H1 (cell line): ENCODE results near the gene OVCA2. TPM values are rescaled to one million over a fixed set of nuclear protein-coding genes. Genes with fewer than 3 reads are reported as not detected.

Source experiments
- CTCF ChIA-PET: fragments of 300-600 bp; sonication (Branson Sonifier 250); formaldehyde crosslinking; loops from one replicate; lab custom pipeline; 2021; ENCODE audit not compliant: partially characterized antibody; lab: Charles Lee
- POLR2A ChIA-PET: fragments of 300-600 bp; sonication (Branson Sonifier 250); formaldehyde crosslinking; loops from one replicate; lab custom pipeline; 2021; ENCODE audit warnings: inconsistent platforms; ENCODE audit not compliant: partially characterized antibody; lab: Charles Lee
- DNase-seq, 2 experiments: peaks; one replicate each; pipeline versions ENCODE4 v3.0.0 to v3.0.0-alpha.2; 2010 to 2022; ENCODE audit warnings: low spot score in 2 of 2, low read depth in 1 of 2, mixed read lengths in 1 of 2
- FAIRE-seq: peaks from 2 replicates; lab custom pipeline; 2011; peaks lifted over from hg19 to GRCh38; lab: Jason Lieb, UNC
- H2AFZ ChIP-seq: 2 replicates; pipeline ENCODE4 v1.8.1; 2012; ENCODE audit warnings: low read length, inconsistent platforms
- H2AK5ac ChIP-seq: 2 replicates; pipeline ENCODE4 v1.6.1; 2013; ENCODE audit warnings: low read depth, low read length
- H2BK120ac ChIP-seq: replicated peaks from 2 replicates; pipeline ENCODE3; 2013; ENCODE audit warnings: low read depth, low read length, inconsistent platforms
- H2BK12ac ChIP-seq: 2 replicates; pipeline ENCODE4 v1.6.1; 2013; ENCODE audit warnings: low read depth, low read length
- H2BK15ac ChIP-seq: 2 replicates; pipeline ENCODE4 v1.6.1; 2013; ENCODE audit warnings: low read length
- H2BK20ac ChIP-seq: 2 replicates; pipeline ENCODE4 v1.6.1; 2013; ENCODE audit warnings: low read length
- H2BK5ac ChIP-seq: 2 replicates; pipeline ENCODE4 v1.6.1; 2013; ENCODE audit warnings: low read depth, low read length
- H3K14ac ChIP-seq: 2 replicates; pipeline ENCODE4 v1.6.1; 2013; ENCODE audit warnings: inconsistent platforms; ENCODE audit not compliant: insufficient read length
- H3K18ac ChIP-seq: 2 replicates; pipeline ENCODE4 v1.6.1; 2013; ENCODE audit warnings: low read length; ENCODE audit errors: extremely low read depth
- H3K23ac ChIP-seq: 2 replicates; pipeline ENCODE4 v1.6.1; 2013; ENCODE audit warnings: inconsistent platforms; ENCODE audit not compliant: insufficient read length
- H3K23me2 ChIP-seq: 2 replicates; pipeline ENCODE4 v1.6.1; 2013; ENCODE audit warnings: low read depth, low read length
- H3K27ac ChIP-seq: 2 replicates; pipeline ENCODE4 v1.6.1; 2011; ENCODE audit warnings: low read depth, low read length, inconsistent platforms
- H3K27me3 ChIP-seq, 4 experiments: replicated peaks in 1 of 4; 1 replicate in 1 of 4; 2 replicates in 3 of 4; pipeline versions ENCODE4 v1.6.1 to v1.8.1; 2011 to 2013; ENCODE audit warnings: low read length in 3 of 4, mild to moderate bottlenecking in 3 of 4, inconsistent platforms in 2 of 4, mixed read lengths in 2 of 4, moderate library complexity in 1 of 4; ENCODE audit not compliant: control insufficient read depth in 3 of 4, insufficient read depth in 3 of 4; ENCODE audit errors: extremely low read depth in 1 of 4
- H3K36me3 ChIP-seq, 4 experiments: 2 replicates each; pipeline versions ENCODE4 v1.6.1 to v1.8.1; 2011 to 2013; ENCODE audit warnings: mild to moderate bottlenecking in 4 of 4, low read length in 3 of 4, moderate library complexity in 2 of 4, control low read depth in 1 of 4, inconsistent platforms in 1 of 4; ENCODE audit not compliant: insufficient read depth in 4 of 4, control insufficient read depth in 2 of 4
- H3K4ac ChIP-seq: replicated peaks from 2 replicates; pipeline ENCODE3; 2013; ENCODE audit warnings: low read length, low read depth, mixed read lengths, inconsistent platforms; ENCODE audit not compliant: insufficient read length
- H3K4me1 ChIP-seq, 4 experiments: replicated peaks in 1 of 4; 1 replicate in 1 of 4; 2 replicates in 3 of 4; pipeline versions ENCODE4 v1.6.1 to v1.8.1; 2011 to 2013; ENCODE audit warnings: low read length in 3 of 4, inconsistent platforms in 2 of 4, mixed read lengths in 1 of 4; ENCODE audit not compliant: insufficient read depth in 4 of 4, control insufficient read depth in 3 of 4
- H3K4me2 ChIP-seq, 2 experiments: 2 replicates each; pipeline versions ENCODE4 v1.6.1 to v1.8.1; 2011 to 2013; ENCODE audit warnings: low read depth in 2 of 2, low read length in 2 of 2, control low read depth in 1 of 2, inconsistent platforms in 1 of 2, mild to moderate bottlenecking in 1 of 2; ENCODE audit not compliant: insufficient read depth in 1 of 2
- H3K4me3 ChIP-seq, 4 experiments: fragments of 200-600, 300-600 bp in 1 of 4; sonication (generic), shearing (Covaris generic), sonication (Bioruptor Twin) in 1 of 4; 2 replicates each; pipeline versions ENCODE4 v1.5.1 to v1.8.1; 2011 to 2016; ENCODE audit warnings: low read length in 4 of 4, low read depth in 3 of 4, control low read depth in 2 of 4, inconsistent platforms in 2 of 4, mild to moderate bottlenecking in 2 of 4, mixed read lengths in 1 of 4, moderate library complexity in 1 of 4; ENCODE audit not compliant: insufficient read depth in 2 of 4; ENCODE audit errors: extremely low read depth in 1 of 4
- H3K56ac ChIP-seq: replicated peaks from 2 replicates; pipeline ENCODE3; 2013; ENCODE audit warnings: low read depth, mild to moderate bottlenecking, mixed read lengths, low read length, inconsistent platforms; ENCODE audit not compliant: insufficient read length
- H3K79me1 ChIP-seq: 2 replicates; pipeline ENCODE4 v1.6.1; 2013; ENCODE audit warnings: low read depth, low read length, control low read depth
- H3K79me2 ChIP-seq, 2 experiments: 2 replicates each; pipeline versions ENCODE4 v1.6.1 to v1.8.1; 2012 to 2013; ENCODE audit warnings: low read length in 2 of 2, mild to moderate bottlenecking in 2 of 2, inconsistent platforms in 1 of 2; ENCODE audit not compliant: insufficient read depth in 2 of 2, control insufficient read depth in 1 of 2
- H3K9ac ChIP-seq, 4 experiments: replicated peaks in 1 of 4; 1 replicate in 1 of 4; 2 replicates in 3 of 4; pipeline versions ENCODE4 v1.6.1 to v1.8.1; 2011 to 2013; ENCODE audit warnings: low read depth in 3 of 4, low read length in 3 of 4, control low read depth in 2 of 4, mild to moderate bottlenecking in 2 of 4, moderate library complexity in 2 of 4, inconsistent platforms in 1 of 4; ENCODE audit errors: extremely low read depth in 1 of 4
- H3K9me3 ChIP-seq, 2 experiments: 2 replicates each; pipeline versions ENCODE4 v1.6.1 to v1.8.1; 2012 to 2013; ENCODE audit warnings: mild to moderate bottlenecking in 2 of 2, moderate library complexity in 2 of 2, control low read depth in 1 of 2, inconsistent platforms in 1 of 2, low read depth in 1 of 2, low read length in 1 of 2, mixed read lengths in 1 of 2; ENCODE audit not compliant: insufficient read depth in 2 of 2
- H4K20me1 ChIP-seq, 2 experiments: replicated peaks in 1 of 2; 2 replicates each; pipeline versions ENCODE3 to v1.8.1; 2011 to 2013; ENCODE audit warnings: inconsistent platforms in 2 of 2, low read length in 2 of 2, mild to moderate bottlenecking in 1 of 2; ENCODE audit not compliant: insufficient read depth in 2 of 2, control insufficient read depth in 1 of 2
- H4K5ac ChIP-seq: 2 replicates; pipeline ENCODE4 v1.6.1; 2013; ENCODE audit warnings: low read length, low read depth, mixed read lengths, inconsistent platforms; ENCODE audit not compliant: insufficient read length
- H4K8ac ChIP-seq: 2 replicates; pipeline ENCODE4 v1.8.0; 2013; ENCODE audit warnings: mild to moderate bottlenecking, moderate library complexity, low read length, inconsistent platforms; ENCODE audit not compliant: insufficient read depth; ENCODE audit errors: extremely low read depth
- H4K91ac ChIP-seq: replicated peaks from 2 replicates; pipeline ENCODE3; 2013; ENCODE audit warnings: low read length, mixed read lengths, inconsistent platforms; ENCODE audit not compliant: insufficient read length
- CREB1 ChIP-seq: IDR thresholded peaks from 2 replicates; pipeline ENCODE4 v1.6.1; 2012; ENCODE audit warnings: inconsistent platforms
- CTBP2 ChIP-seq: IDR thresholded peaks from 2 replicates; pipeline ENCODE4 v1.7.0; 2011; ENCODE audit warnings: borderline replicate concordance, mild to moderate bottlenecking, moderate library complexity, mixed read lengths, low read length; ENCODE audit not compliant: insufficient read depth, insufficient read length
- EZH2 ChIP-seq: fragments of 200-600 bp; sonication (generic); IDR thresholded peaks from 2 replicates; pipeline ENCODE4 v1.7.1; 2012; ENCODE audit warnings: low read depth, mild to moderate bottlenecking, moderate library complexity, low read length, inconsistent platforms; ENCODE audit not compliant: severe bottlenecking
- KDM4A ChIP-seq: IDR thresholded peaks from one replicate; pipeline ENCODE4 v1.7.1; 2012; ENCODE audit warnings: low read depth, mild to moderate bottlenecking, moderate library complexity, low read length, inconsistent platforms; ENCODE audit not compliant: severe bottlenecking
- MAFK ChIP-seq: IDR thresholded peaks from 2 replicates; pipeline ENCODE4 v1.6.1; 2012; ENCODE audit warnings: low read depth, mild to moderate bottlenecking, improper control_type of control experiment, low read length
- RBBP5 ChIP-seq: IDR thresholded peaks from 2 replicates; pipeline ENCODE4 v1.7.1; 2012; ENCODE audit warnings: low read depth, mild to moderate bottlenecking, inconsistent platforms, low read length, moderate library complexity, borderline replicate concordance
- SUZ12 ChIP-seq: fragments of 200-600 bp; sonication (generic); IDR thresholded peaks from 2 replicates; pipeline ENCODE4 v1.6.1; 2012; ENCODE audit warnings: mild to moderate bottlenecking, inconsistent platforms, low read length, moderate library complexity, mixed read lengths
- WGBS, 2 experiments: shearing (Covaris generic) in 1 of 2; methylation state at CpG; one replicate each; pipeline versions ENCODE4 v1.1.6 to v1.1.7; 2013 to 2015; ENCODE audit warnings: low lambda C conversion rate in 2 of 2, mixed read lengths in 2 of 2, inconsistent platforms in 1 of 2, low coverage in 1 of 2, missing lambda C conversion rate in 1 of 2; ENCODE audit not compliant: insufficient replicate concordance in 2 of 2, insufficient coverage in 1 of 2, insufficient read length in 1 of 2; ENCODE audit errors: extremely low coverage in 1 of 2, missing lambda C conversion rate in 1 of 2; 5-methylcytosine and 5-hydroxymethylcytosine counted together
- polyA plus RNA-seq, 7 experiments: library from polyadenylated mRNA; depleted of rRNA in 3 of 7; stranded (reverse) in 5 of 7; unstranded in 2 of 7; fragments of >200 nt in 5 of 7; fragments of 200-250 nt in 2 of 7; gene quantifications; 1 replicate in 5 of 7; 2 replicates in 1 of 7; 4 replicates in 1 of 7; pipeline versions ENCODE4 v1.2.1 to v1.2.3, GENCODE V29; 2011 to 2013; ENCODE audit warnings: missing spikeins in 2 of 7, mixed read lengths in 2 of 7
- total RNA-seq: library from RNA; stranded (reverse); fragmentation: NEBNext Ultra II Directional; extraction: Animal tissue kit (Norgen Biotek cat#: 25700); gene quantifications from 2 replicates; pipeline ENCODE4 v1.2.1, GENCODE V29; 2021

OVCA2 gene
- total and polyA plus RNA-seq, 2 of the 8 experiments (the other 6 are each of a cell fraction or from before 2014, with no cell fraction given): 15.3 to 37.0 TPM

DNA sequence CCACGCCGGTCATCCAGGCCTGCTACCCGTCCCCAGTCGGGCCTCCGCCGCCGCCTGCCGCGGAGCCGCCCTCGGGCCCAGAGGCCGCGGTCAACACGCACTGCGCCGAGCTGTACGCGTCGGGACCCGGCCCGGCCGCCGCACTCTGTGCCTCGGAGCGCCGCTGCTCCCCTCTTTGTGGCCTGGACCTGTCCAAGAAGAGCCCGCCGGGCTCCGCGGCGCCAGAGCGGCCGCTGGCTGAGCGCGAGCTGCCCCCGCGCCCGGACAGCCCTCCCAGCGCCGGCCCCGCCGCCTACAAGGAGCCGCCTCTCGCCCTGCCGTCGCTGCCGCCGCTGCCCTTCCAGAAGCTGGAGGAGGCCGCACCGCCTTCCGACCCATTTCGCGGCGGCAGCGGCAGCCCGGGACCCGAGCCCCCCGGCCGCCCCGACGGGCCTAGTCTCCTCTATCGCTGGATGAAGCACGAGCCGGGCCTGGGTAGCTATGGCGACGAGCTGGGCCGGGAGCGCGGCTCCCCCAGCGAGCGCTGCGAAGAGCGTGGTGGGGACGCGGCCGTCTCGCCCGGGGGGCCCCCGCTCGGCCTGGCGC is 15.4 kb downstream of the OVCA2 start:
- no peak overlapping the region for H4K91ac ChIP-seq
- no peak overlapping the region for H3K27ac ChIP-seq
- FAIRE-seq: no peak
- H3K4me2 ChIP-seq: peak overlapping the region; percentile 52 to 62; a peak in 3 of 4 replicates
- H3K36me3 ChIP-seq: peaks cover 0 to 14% (median 0%) of the 10 kb centered on the region in 4 experiments; a peak in 1 of 8 replicates
- H2BK12ac ChIP-seq: no peak overlapping the region
- peaks cover 6% of the 10 kb centered on the region; the same call in 1 of the 2 replicates for H3K23me2 ChIP-seq
- DNase-seq: peak in 1 of 2 experiments; percentile 64
- H3K27me3 ChIP-seq: peaks cover 60 to 85% (median 78%) of the 10 kb centered on the region in 4 experiments
- H3K56ac ChIP-seq: no peak overlapping the region
- H2AK5ac ChIP-seq: no peak overlapping the region
- H4K8ac ChIP-seq: no peak overlapping the region
- H3K9me3 ChIP-seq: peaks cover 0 to 7% of the 10 kb centered on the region in 2 experiments; a peak in 1 of 4 replicates
- no peak overlapping the region; the same call in 1 of the 2 replicates for H3K18ac ChIP-seq
- no peak overlapping the region for H3K14ac ChIP-seq
- CTCF ChIA-PET: interaction anchor here (1.1 to 9.3 kb wide), 23 partner anchors 8 to 312 kb away, joined by 3 to 122 read pairs (median 4); no protein-coding TSS in a partner anchor
- H3K4me3 ChIP-seq: peak overlapping the region in 1 of 4 experiments; percentile 54; a peak in 2 of 8 replicates
- no peak for TF ChIP-seq KDM4A
- TF ChIP-seq CREB1: no peak
- no peak for TF ChIP-seq MAFK
- TF ChIP-seq CTBP2: no peak
- TF ChIP-seq SUZ12: peak; percentile 8; the same call in 1 of the 2 replicates
- TF ChIP-seq EZH2: peak; percentile 4
- peak; percentile 10; the same call in 1 of the 2 replicates for TF ChIP-seq RBBP5
- no peak overlapping the region for H2AFZ ChIP-seq
- H3K9ac ChIP-seq: no peak overlapping the region
- H2BK20ac ChIP-seq: no peak overlapping the region
- no peak overlapping the region for H2BK5ac ChIP-seq
- H2BK15ac ChIP-seq: no peak overlapping the region
- no peak overlapping the region for H3K23ac ChIP-seq
- 4% methylated on average over 37 of the region's 81 CpGs; no CpG with 5 or more reads in 1 of the 2 experiments for WGBS, 2 experiments
- no peak overlapping the region for H4K5ac ChIP-seq
- no peak overlapping the region for H3K4ac ChIP-seq
- POLR2A ChIA-PET: interaction anchor here (1.5 to 2.6 kb wide), 3 partner anchors 34 to 278 kb away, joined by 3 to 8 read pairs (median 7); partner anchors contain the start of gene TSR1
- no peaks in the 10 kb centered on the region for H3K79me1 ChIP-seq
- no peaks in the 10 kb centered on the region for H3K79me2 ChIP-seq
- no peak overlapping the region for H2BK120ac ChIP-seq
- peaks cover 0 to 20% (median 11%) of the 10 kb centered on the region in 4 experiments; a peak in 5 of 7 replicates for H3K4me1 ChIP-seq
- peaks cover 11 to 21% of the 10 kb centered on the region in 2 experiments for H4K20me1 ChIP-seq
